ENCODE data around the gene RGS12.

The RGS12 gene

GRCh38 chr4:3301450-3302172, 8.8 kb downstream of the RGS12 start:
- Histone ChIP-seq H3K4me1 (ENCODE audit: control extremely low read depth in 1 of 4, control insufficient read depth in 4 of 4, insufficient read depth in 4 of 4, low read length in 3 of 4) (peaks cover 18 to 68% (median 58%) of the 10 kb centered on the region in 4 experiments), H3K27ac (ENCODE audit: insufficient read depth in 1 of 2, low read depth in 1 of 2, low read length in 2 of 2, poor library complexity in 1 of 2, severe bottlenecking in 2 of 2) (no peak overlapping the region), H3K4me3 (ENCODE audit: control insufficient read depth in 1 of 7, extremely low read depth in 1 of 7, insufficient read depth in 4 of 7, low read depth in 2 of 7, low read length in 6 of 7) (peak overlapping the region in 1 of 7 experiments; percentile 58), H3K36me3 (ENCODE audit: control insufficient read depth in 4 of 4, insufficient read depth in 4 of 4, low read length in 3 of 4) (no peaks in the 10 kb centered on the region), H3K27me3 (replicated peaks in 2 of 5; ENCODE audit: control insufficient read depth in 4 of 5, insufficient read depth in 5 of 5, low read length in 4 of 5) (peaks cover 0 to 6% (median 0%) of the 10 kb centered on the region in 5 experiments), H3K9me3 (ENCODE audit: control extremely low read depth in 1 of 5, control insufficient read depth in 4 of 5, insufficient read depth in 2 of 5, low read depth in 1 of 5, low read length in 4 of 5) (peaks cover 0 to 2% (median 0%) of the 10 kb centered on the region in 5 experiments)
- 92% methylated on average over 11 of the region's 15 CpGs for WGBS (ENCODE audit: insufficient coverage)
- peak in 1 of 3 donors; percentile 34 for DNase-seq
- CTCF ChIA-PET, result interaction anchor here (1.5 kb wide), 1 partner anchor 8 kb away, joined by 3 read pairs; no protein-coding TSS in a partner anchor
- POLR2A ChIA-PET, result no interaction called here

DNA sequence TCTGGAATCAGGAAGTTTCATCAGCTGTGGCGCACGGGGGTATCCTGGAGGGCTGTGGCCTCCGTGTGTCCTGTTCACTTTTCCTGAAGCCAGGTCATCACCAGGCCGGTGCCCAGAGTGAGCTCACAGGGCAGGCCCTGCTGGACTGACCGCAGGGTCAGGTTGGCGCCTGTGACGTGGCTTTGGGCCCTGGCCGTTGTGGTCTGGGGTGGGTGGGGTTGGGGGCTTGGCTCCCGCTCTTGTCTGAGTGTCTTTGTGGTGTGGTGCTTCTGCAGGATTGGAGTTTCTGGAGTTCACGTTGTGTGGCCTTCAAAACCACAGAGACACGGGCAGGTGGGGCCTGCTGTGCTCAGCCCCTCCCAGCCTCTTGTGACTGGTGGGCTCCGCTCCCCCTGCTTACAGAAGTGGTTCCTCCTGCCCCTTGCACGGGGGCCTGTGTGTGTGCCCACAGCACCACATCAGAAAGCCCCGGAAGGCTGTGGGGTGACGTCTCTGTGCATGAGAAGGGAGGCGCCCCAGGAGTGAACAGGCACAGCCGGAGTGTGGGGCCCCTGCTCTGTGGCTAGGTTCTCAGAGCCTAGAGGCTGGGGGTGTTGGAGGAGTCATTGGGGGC, 9.5 kb downstream of the RGS12 start:
- POLR2A ChIA-PET, result interaction anchor here (1.2 kb wide), 1 partner anchor 9 kb away, joined by 5 read pairs; no protein-coding TSS in a partner anchor
- Histone ChIP-seq H3K4me1 (ENCODE audit: control extremely low read depth in 1 of 4, control insufficient read depth in 4 of 4, insufficient read depth in 4 of 4, low read length in 3 of 4) (peaks cover 18 to 74% (median 63%) of the 10 kb centered on the region in 4 experiments), H3K4me3 (ENCODE audit: control insufficient read depth in 1 of 7, extremely low read depth in 1 of 7, insufficient read depth in 4 of 7, low read depth in 2 of 7, low read length in 6 of 7) (peak overlapping the region in 4 of 7 experiments; percentile 35 to 58 (median 47)), H3K27ac (ENCODE audit: insufficient read depth in 1 of 2, low read depth in 1 of 2, low read length in 2 of 2, poor library complexity in 1 of 2, severe bottlenecking in 2 of 2) (no peak overlapping the region), H3K27me3 (replicated peaks in 2 of 5; ENCODE audit: control insufficient read depth in 4 of 5, insufficient read depth in 5 of 5, low read length in 4 of 5) (peaks cover 0 to 6% (median 0%) of the 10 kb centered on the region in 5 experiments), H3K36me3 (ENCODE audit: control insufficient read depth in 4 of 4, insufficient read depth in 4 of 4, low read length in 3 of 4) (no peaks in the 10 kb centered on the region), H3K9me3 (ENCODE audit: control extremely low read depth in 1 of 5, control insufficient read depth in 4 of 5, insufficient read depth in 2 of 5, low read depth in 1 of 5, low read length in 4 of 5) (peaks cover 0 to 2% (median 0%) of the 10 kb centered on the region in 5 experiments)
- WGBS (ENCODE audit: insufficient coverage), result 5% methylated on average over 13 of the region's 17 CpGs
- DNase-seq, result peak in 2 of 3 donors; percentile 88 to 92
- CTCF ChIA-PET, result interaction anchor here (1.5 kb wide), 1 partner anchor 8 kb away, joined by 3 read pairs; no protein-coding TSS in a partner anchor

DNA sequence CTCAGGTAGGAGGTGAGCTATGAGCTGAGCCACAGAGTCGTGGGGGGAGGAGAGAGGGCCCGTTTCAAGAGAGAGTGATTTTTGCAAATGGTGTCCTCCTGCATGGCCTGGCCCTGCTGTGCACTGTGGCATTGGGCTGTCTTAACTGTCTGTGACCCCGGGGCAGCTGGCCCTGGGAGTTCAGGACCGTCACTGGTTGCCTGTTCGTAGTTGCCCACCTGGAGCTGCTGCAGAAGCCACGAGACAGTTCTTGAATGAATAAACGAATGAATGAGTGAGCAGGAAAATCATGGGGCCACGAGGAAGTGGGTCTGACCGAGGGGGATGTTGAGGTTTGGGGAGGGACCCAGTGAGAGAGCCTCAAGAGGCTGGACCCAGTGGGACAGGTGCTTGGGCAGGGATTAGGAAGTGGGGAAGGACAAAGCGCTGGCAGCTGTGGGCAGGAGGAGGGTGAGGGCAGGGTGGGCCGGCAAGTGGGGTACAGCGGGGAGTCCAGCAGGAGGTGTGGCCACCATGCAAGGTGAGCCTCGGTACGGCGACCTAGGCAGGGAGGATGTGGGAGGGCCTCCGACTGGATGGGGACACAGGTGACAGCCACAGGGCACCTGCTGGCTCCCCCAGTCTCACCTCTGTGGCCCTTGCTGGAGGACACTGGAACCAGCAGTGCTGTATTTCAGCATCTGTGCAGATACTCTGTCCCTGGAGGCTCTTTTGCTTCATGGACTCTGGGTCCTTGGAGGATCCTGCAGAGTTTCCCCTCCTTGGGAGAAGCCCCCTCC, 10.2 kb downstream of the RGS12 start:
- peaks cover 0 to 6% (median 0%) of the 10 kb centered on the region in 5 experiments for H3K27me3 ChIP-seq (replicated peaks in 2 of 5; ENCODE audit: control insufficient read depth in 4 of 5, insufficient read depth in 5 of 5, low read length in 4 of 5)
- H3K27ac ChIP-seq (ENCODE audit: insufficient read depth in 1 of 2, low read depth in 1 of 2, low read length in 2 of 2, poor library complexity in 1 of 2, severe bottlenecking in 2 of 2), result no peak overlapping the region
- H3K36me3 ChIP-seq (ENCODE audit: control insufficient read depth in 4 of 4, insufficient read depth in 4 of 4, low read length in 3 of 4), result no peaks in the 10 kb centered on the region
- H3K9me3 ChIP-seq (ENCODE audit: control extremely low read depth in 1 of 5, control insufficient read depth in 4 of 5, insufficient read depth in 2 of 5, low read depth in 1 of 5, low read length in 4 of 5), result no peaks in the 10 kb centered on the region
- ChIA-PET CTCF (interaction anchor here (0.9 to 1.5 kb wide), 3 partner anchors 9 to 41 kb away, joined by 3 read pairs; no protein-coding TSS in a partner anchor), POLR2A (interaction anchor here (0.6 to 1.2 kb wide), 2 partner anchors 9 to 86 kb away, joined by 3 to 5 read pairs; no protein-coding TSS in a partner anchor)
- peak overlapping the region in 4 of 7 experiments; percentile 35 to 58 (median 47) for H3K4me3 ChIP-seq (ENCODE audit: control insufficient read depth in 1 of 7, extremely low read depth in 1 of 7, insufficient read depth in 4 of 7, low read depth in 2 of 7, low read length in 6 of 7)
- peaks cover 18 to 79% (median 67%) of the 10 kb centered on the region in 4 experiments for H3K4me1 ChIP-seq (ENCODE audit: control extremely low read depth in 1 of 4, control insufficient read depth in 4 of 4, insufficient read depth in 4 of 4, low read length in 3 of 4)
- WGBS (ENCODE audit: insufficient coverage), result 5% methylated on average over 15 of the region's 16 CpGs
- peak in 2 of 3 donors; percentile 84 to 87 for DNase-seq

DNA sequence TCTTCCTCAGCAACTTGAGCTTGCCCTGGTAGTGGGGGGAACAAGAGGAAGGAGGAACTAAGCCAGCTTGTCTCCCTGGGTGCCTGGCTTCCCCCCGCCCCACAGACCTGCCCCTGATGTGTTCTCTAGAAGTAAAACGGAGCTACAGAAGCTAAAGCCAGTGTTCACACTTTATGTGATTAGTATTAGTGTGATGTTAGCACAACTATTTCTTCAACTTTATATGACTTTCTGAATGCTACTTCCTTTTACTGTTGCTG, 10.7 kb downstream of the RGS12 start:
- POLR2A ChIA-PET, result interaction anchor here (0.6 kb wide), 1 partner anchor 85 kb away, joined by 3 read pairs; no protein-coding TSS in a partner anchor
- CTCF ChIA-PET, result interaction anchor here (0.9 kb wide), 2 partner anchors 28 to 40 kb away, joined by 3 read pairs; no protein-coding TSS in a partner anchor
- DNase-seq, result peak in 2 of 3 donors; percentile 35 to 43
- peaks cover 18 to 79% (median 67%) of the 10 kb centered on the region in 4 experiments for H3K4me1 ChIP-seq (ENCODE audit: control extremely low read depth in 1 of 4, control insufficient read depth in 4 of 4, insufficient read depth in 4 of 4, low read length in 3 of 4)
- no CpG with 5 or more reads among the region's 2 CpGs for WGBS (ENCODE audit: insufficient coverage)
- H3K27ac ChIP-seq (ENCODE audit: insufficient read depth in 1 of 2, low read depth in 1 of 2, low read length in 2 of 2, poor library complexity in 1 of 2, severe bottlenecking in 2 of 2), result no peak overlapping the region
- peaks cover 0 to 6% (median 0%) of the 10 kb centered on the region in 5 experiments for H3K27me3 ChIP-seq (replicated peaks in 2 of 5; ENCODE audit: control insufficient read depth in 4 of 5, insufficient read depth in 5 of 5, low read length in 4 of 5)
- no peaks in the 10 kb centered on the region for H3K9me3 ChIP-seq (ENCODE audit: control extremely low read depth in 1 of 5, control insufficient read depth in 4 of 5, insufficient read depth in 2 of 5, low read depth in 1 of 5, low read length in 4 of 5)
- no peak overlapping the region for H3K4me3 ChIP-seq (ENCODE audit: control insufficient read depth in 1 of 7, extremely low read depth in 1 of 7, insufficient read depth in 4 of 7, low read depth in 2 of 7, low read length in 6 of 7)
- no peaks in the 10 kb centered on the region for H3K36me3 ChIP-seq (ENCODE audit: control insufficient read depth in 4 of 4, insufficient read depth in 4 of 4, low read length in 3 of 4)

DNA sequence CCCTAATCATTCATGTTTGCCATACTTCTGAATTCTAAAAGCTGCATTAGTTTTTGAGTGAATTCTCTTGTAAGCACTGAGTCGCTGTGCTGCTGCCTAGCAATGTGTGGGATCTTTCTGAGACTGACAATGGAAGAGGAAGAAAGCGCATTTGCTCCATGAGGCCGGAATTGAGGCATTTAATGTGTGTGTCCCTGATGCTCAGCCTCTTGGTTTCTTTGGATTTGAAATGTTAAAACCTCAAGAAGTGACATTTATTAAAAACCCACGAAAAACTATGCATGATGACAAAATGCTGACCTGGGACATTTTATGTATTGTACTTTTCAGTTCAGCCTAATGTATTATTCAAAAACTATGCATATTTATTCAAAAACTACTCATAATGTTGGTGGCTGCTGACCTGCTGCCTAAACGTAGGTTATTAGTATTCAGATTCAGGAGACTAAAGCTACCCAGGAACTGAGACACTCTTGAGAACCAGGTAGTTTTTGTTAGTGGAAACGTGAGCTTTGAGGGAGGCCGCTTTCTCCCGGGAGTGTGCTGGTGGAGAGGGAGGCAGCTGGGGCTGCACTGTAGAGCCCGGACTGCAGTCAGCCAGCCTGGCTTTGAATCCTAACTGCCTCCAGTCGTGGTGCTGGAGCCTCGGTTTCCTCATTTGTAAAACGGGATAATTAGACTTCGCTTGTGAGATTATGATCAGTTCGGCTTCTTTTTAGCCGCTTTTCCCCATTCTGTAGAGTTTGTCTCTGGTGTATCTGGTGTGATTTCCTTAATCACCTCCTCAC, 11.3 kb downstream of the RGS12 start:
- ChIA-PET CTCF (interaction anchor here (0.9 kb wide), 1 partner anchor 27 kb away, joined by 3 read pairs; no protein-coding TSS in a partner anchor), POLR2A (interaction anchor here (0.6 kb wide), 1 partner anchor 9 kb away, joined by 4 read pairs; no protein-coding TSS in a partner anchor)
- Histone ChIP-seq H3K9me3 (ENCODE audit: control extremely low read depth in 1 of 5, control insufficient read depth in 4 of 5, insufficient read depth in 2 of 5, low read depth in 1 of 5, low read length in 4 of 5) (no peaks in the 10 kb centered on the region), H3K4me1 (ENCODE audit: control extremely low read depth in 1 of 4, control insufficient read depth in 4 of 4, insufficient read depth in 4 of 4, low read length in 3 of 4) (peaks cover 18 to 77% (median 66%) of the 10 kb centered on the region in 4 experiments), H3K27me3 (replicated peaks in 2 of 5; ENCODE audit: control insufficient read depth in 4 of 5, insufficient read depth in 5 of 5, low read length in 4 of 5) (peaks cover 0 to 6% (median 0%) of the 10 kb centered on the region in 5 experiments), H3K27ac (ENCODE audit: insufficient read depth in 1 of 2, low read depth in 1 of 2, low read length in 2 of 2, poor library complexity in 1 of 2, severe bottlenecking in 2 of 2) (no peak overlapping the region), H3K4me3 (ENCODE audit: control insufficient read depth in 1 of 7, extremely low read depth in 1 of 7, insufficient read depth in 4 of 7, low read depth in 2 of 7, low read length in 6 of 7) (no peak overlapping the region), H3K36me3 (ENCODE audit: control insufficient read depth in 4 of 4, insufficient read depth in 4 of 4, low read length in 3 of 4) (no peaks in the 10 kb centered on the region)
- WGBS (ENCODE audit: insufficient coverage), result 100% methylated on average over 10 of the region's 15 CpGs
- DNase-seq, result no peak

Measured in common myeloid progenitor, CD34-positive (primary cell).